Activated CD4-positive, alpha-beta T cell treated with anti-CD3 and anti-CD28 coated beads for 36 hours (primary cell): Measurements from ENCODE around the gene BACE2. TPM values are rescaled to one million over a fixed set of nuclear protein-coding genes. Genes with fewer than 3 reads are reported as not detected.

Experiments
- ATAC-seq: fragments of 200-7000 bp; cut with Tn5 transposase; one replicate; pipeline ENCODE4 v1.10.0; 2021; ENCODE audit warnings: mild to moderate bottlenecking, moderate library complexity
- CTCF ChIA-PET: fragments of 350-600 bp; sonication (Branson Sonifier 250); formaldehyde crosslinking; loops from one replicate; lab custom pipeline; 2021; ENCODE audit warnings: antibody characterized with exemption; lab: Charles Lee
- POLR2A ChIA-PET: fragments of 350-600 bp; sonication (Branson Sonifier 250); formaldehyde crosslinking; loops from one replicate; lab custom pipeline; 2021; ENCODE audit warnings: antibody characterized with exemption, inconsistent platforms; lab: Charles Lee
- DNase-seq: peaks from one replicate; pipeline ENCODE4 v3.0.0-alpha.2; 2020
- H3K27ac Mint-ChIP-seq: one replicate; pipeline ENCODE4 v1.8.0; 2021; ENCODE audit warnings: mixed read lengths
- H3K27me3 Mint-ChIP-seq: one replicate; pipeline ENCODE4 v1.8.0; 2021; ENCODE audit warnings: mixed read lengths
- H3K36me3 Mint-ChIP-seq: one replicate; pipeline ENCODE4 v1.8.0; 2021; ENCODE audit warnings: low read depth, mixed read lengths
- H3K4me1 Mint-ChIP-seq: one replicate; pipeline ENCODE4 v1.8.0; 2021; ENCODE audit warnings: mixed read lengths
- H3K4me3 Mint-ChIP-seq: one replicate; pipeline ENCODE4 v1.8.0; 2021; ENCODE audit warnings: mild to moderate bottlenecking, moderate library complexity, mixed read lengths
- H3K9me3 Mint-ChIP-seq: one replicate; pipeline ENCODE4 v1.8.0; 2021; ENCODE audit warnings: low read depth, mixed read lengths
- intact Hi-C, 2 experiments: fragments of 100-400 bp; cut with DNase I in 1 of 2; cut with micrococcal nuclease in 1 of 2; formaldehyde crosslinking; loops; one replicate each; pipeline versions ENCODE4 v1.14.2 to v1.15.1; 2022 to 2024; cut with DNase I, micrococcal nuclease
- total RNA-seq, 2 experiments: library from RNA; stranded (reverse); gene quantifications; one replicate each; pipeline ENCODE4 v1.2.3, GENCODE V29; 2021

Gene BACE2
- total RNA-seq, 2 experiments from 2014 or later: 0.25 to 0.50 TPM

GRCh38 chr21:41137401-41137800 is 30.6 kb upstream of the BACE2 start:
- CTCF ChIA-PET: interaction anchor here (1.1 kb wide), 1 partner anchor 13 kb away, joined by 3 read pairs; no protein-coding TSS in a partner anchor
- POLR2A ChIA-PET: no interaction called here
- ATAC-seq (no peak), DNase-seq (no peak)
- no peaks in the 10 kb centered on the region for H3K4me1 Mint-ChIP-seq
- no peaks in the 10 kb centered on the region for H3K36me3 Mint-ChIP-seq
- H3K9me3 Mint-ChIP-seq: no peaks in the 10 kb centered on the region
- H3K27me3 Mint-ChIP-seq: peaks cover 3% of the 10 kb centered on the region
- no peak overlapping the region for H3K27ac Mint-ChIP-seq
- H3K4me3 Mint-ChIP-seq: no peak overlapping the region
- intact Hi-C loops: no loop called here

- ATAC-seq: no peak
- H3K27me3 Mint-ChIP-seq: peaks cover 3% of the 10 kb centered on the region
- ChIA-PET POLR2A (no interaction called here), CTCF (interaction anchor here (1.1 kb wide), 1 partner anchor 14 kb away, joined by 3 read pairs; no protein-coding TSS in a partner anchor)
- H3K9me3 Mint-ChIP-seq: no peaks in the 10 kb centered on the region
- no peaks in the 10 kb centered on the region for H3K36me3 Mint-ChIP-seq
- no peak overlapping the region for H3K27ac Mint-ChIP-seq
- no peak overlapping the region for H3K4me3 Mint-ChIP-seq
- no peak for DNase-seq
- H3K4me1 Mint-ChIP-seq: no peaks in the 10 kb centered on the region
- intact Hi-C loops: no loop called here
Measured at GRCh38 chr21:41137889-41138288, 30.1 kb upstream of the BACE2 start.

GRCh38 chr21:41138711-41139110 is 29.2 kb upstream of the BACE2 start:
- CTCF ChIA-PET: no interaction called here
- DNase-seq: no peak
- POLR2A ChIA-PET: no interaction called here
- H3K27ac Mint-ChIP-seq: no peak overlapping the region
- H3K4me3 Mint-ChIP-seq: no peak overlapping the region
- H3K36me3 Mint-ChIP-seq: no peaks in the 10 kb centered on the region
- no peaks in the 10 kb centered on the region for H3K9me3 Mint-ChIP-seq
- H3K4me1 Mint-ChIP-seq: no peaks in the 10 kb centered on the region
- intact Hi-C loops: no loop called here
- peaks cover 3% of the 10 kb centered on the region for H3K27me3 Mint-ChIP-seq
- no peak for ATAC-seq

GRCh38 chr21:41139275-41139674 is 28.7 kb upstream of the BACE2 start:
- Mint-ChIP-seq H3K27ac (no peak overlapping the region), H3K27me3 (peaks cover 3% of the 10 kb centered on the region), H3K9me3 (no peaks in the 10 kb centered on the region), H3K4me3 (no peak overlapping the region), H3K36me3 (no peaks in the 10 kb centered on the region), H3K4me1 (no peaks in the 10 kb centered on the region)
- POLR2A ChIA-PET: no interaction called here
- no peak for ATAC-seq
- intact Hi-C loops: no loop called here
- DNase-seq: no peak
- CTCF ChIA-PET: no interaction called here

GRCh38 chr21:41139951-41140350 is 28.0 kb upstream of the BACE2 start:
- Mint-ChIP-seq H3K4me3 (no peak overlapping the region), H3K27ac (no peak overlapping the region), H3K36me3 (no peaks in the 10 kb centered on the region), H3K4me1 (no peaks in the 10 kb centered on the region), H3K9me3 (no peaks in the 10 kb centered on the region), H3K27me3 (peaks cover 3% of the 10 kb centered on the region)
- ChIA-PET POLR2A (no interaction called here), CTCF (no interaction called here)
- ATAC-seq (no peak), DNase-seq (no peak)
- intact Hi-C loops: loop anchor here in 1 of 2 experiments (5.0 kb wide), 1 partner anchor 153 kb away; no protein-coding TSS in a partner anchor

- DNase-seq (no peak), ATAC-seq (no peak)
- Mint-ChIP-seq H3K9me3 (no peaks in the 10 kb centered on the region), H3K4me1 (no peaks in the 10 kb centered on the region), H3K27ac (no peak overlapping the region), H3K27me3 (peaks cover 3% of the 10 kb centered on the region), H3K4me3 (no peak overlapping the region), H3K36me3 (no peaks in the 10 kb centered on the region)
- POLR2A ChIA-PET: no interaction called here
- CTCF ChIA-PET: no interaction called here
- intact Hi-C loops: loop anchor here in 1 of 2 experiments (5.0 kb wide), 1 partner anchor 154 kb away; no protein-coding TSS in a partner anchor
Measured at GRCh38 chr21:41141031-41141457, 26.9 kb upstream of the BACE2 start.

- no peaks in the 10 kb centered on the region for H3K4me1 Mint-ChIP-seq
- intact Hi-C loops: loop anchor here in 1 of 2 experiments (5.0 kb wide), 1 partner anchor 155 kb away; no protein-coding TSS in a partner anchor
- no peak overlapping the region for H3K27ac Mint-ChIP-seq
- no peaks in the 10 kb centered on the region for H3K9me3 Mint-ChIP-seq
- H3K4me3 Mint-ChIP-seq: no peak overlapping the region
- DNase-seq (no peak), ATAC-seq (no peak)
- H3K27me3 Mint-ChIP-seq: peaks cover 6% of the 10 kb centered on the region
- CTCF ChIA-PET: no interaction called here
- POLR2A ChIA-PET: no interaction called here
- H3K36me3 Mint-ChIP-seq: no peaks in the 10 kb centered on the region
Measured at GRCh38 chr21:41142051-41142795, 25.7 kb upstream of the BACE2 start.

- Mint-ChIP-seq H3K36me3 (no peaks in the 10 kb centered on the region), H3K27me3 (peaks cover 5% of the 10 kb centered on the region), H3K27ac (no peak overlapping the region), H3K4me1 (no peaks in the 10 kb centered on the region), H3K4me3 (no peak overlapping the region), H3K9me3 (no peaks in the 10 kb centered on the region)
- intact Hi-C loops: loop anchor here in 1 of 2 experiments (5.0 kb wide), 1 partner anchor 156 kb away; no protein-coding TSS in a partner anchor
- POLR2A ChIA-PET: no interaction called here
- CTCF ChIA-PET: no interaction called here
- no peak for DNase-seq
- no peak for ATAC-seq
Measured at GRCh38 chr21:41143596-41144325, 24.2 kb upstream of the BACE2 start.

GRCh38 chr21:41147096-41147978 is 20.6 kb upstream of the BACE2 start:
- no peak for ATAC-seq
- peaks cover 5% of the 10 kb centered on the region for H3K27me3 Mint-ChIP-seq
- peaks cover 3% of the 10 kb centered on the region for H3K9me3 Mint-ChIP-seq
- POLR2A ChIA-PET: no interaction called here
- H3K4me1 Mint-ChIP-seq: no peaks in the 10 kb centered on the region
- CTCF ChIA-PET: interaction anchor here (0.6 to 1.0 kb wide), 4 partner anchors 13 to 229 kb away, joined by 3 to 4 read pairs (median 3); no protein-coding TSS in a partner anchor
- intact Hi-C loops: no loop called here
- no peak for DNase-seq
- H3K36me3 Mint-ChIP-seq: no peaks in the 10 kb centered on the region
- H3K27ac Mint-ChIP-seq: no peak overlapping the region
- no peak overlapping the region for H3K4me3 Mint-ChIP-seq

- ATAC-seq: no peak
- Mint-ChIP-seq H3K4me1 (no peaks in the 10 kb centered on the region), H3K27me3 (peaks cover 5% of the 10 kb centered on the region), H3K9me3 (peaks cover 3% of the 10 kb centered on the region), H3K27ac (no peak overlapping the region), H3K36me3 (no peaks in the 10 kb centered on the region), H3K4me3 (no peak overlapping the region)
- CTCF ChIA-PET: interaction anchor here (1.0 kb wide), 1 partner anchor 35 kb away, joined by 3 read pairs; no protein-coding TSS in a partner anchor
- no peak for DNase-seq
- intact Hi-C loops: no loop called here
- POLR2A ChIA-PET: no interaction called here
Measured at GRCh38 chr21:41147979-41148355, 20.0 kb upstream of the BACE2 start.

- H3K27ac Mint-ChIP-seq: no peak overlapping the region
- intact Hi-C loops: no loop called here
- ChIA-PET POLR2A (no interaction called here), CTCF (no interaction called here)
- H3K9me3 Mint-ChIP-seq: peaks cover 3% of the 10 kb centered on the region
- no peaks in the 10 kb centered on the region for H3K4me1 Mint-ChIP-seq
- H3K4me3 Mint-ChIP-seq: no peak overlapping the region
- DNase-seq: no peak
- ATAC-seq: no peak
- peaks cover 7% of the 10 kb centered on the region for H3K27me3 Mint-ChIP-seq
- no peaks in the 10 kb centered on the region for H3K36me3 Mint-ChIP-seq
Measured at GRCh38 chr21:41148798-41149197, 19.2 kb upstream of the BACE2 start.
